HG02943 (cell line): ENCODE results near the gene CTH.
"Not testable (repeated sequence)": the region's sequence is repeated elsewhere in the genome, so short reads cannot be mapped to it uniquely, and the experiment has no call there.

ENCODE experiments used
- ATAC-seq: cut with Tn5 transposase; IDR thresholded peaks from one replicate; pipeline ENCODE4 v1.9.1; 2021; ENCODE audit warnings: mild to moderate bottlenecking, low read depth, moderate library complexity; ENCODE audit not compliant: unreplicated experiment

CTH gene

DNA sequence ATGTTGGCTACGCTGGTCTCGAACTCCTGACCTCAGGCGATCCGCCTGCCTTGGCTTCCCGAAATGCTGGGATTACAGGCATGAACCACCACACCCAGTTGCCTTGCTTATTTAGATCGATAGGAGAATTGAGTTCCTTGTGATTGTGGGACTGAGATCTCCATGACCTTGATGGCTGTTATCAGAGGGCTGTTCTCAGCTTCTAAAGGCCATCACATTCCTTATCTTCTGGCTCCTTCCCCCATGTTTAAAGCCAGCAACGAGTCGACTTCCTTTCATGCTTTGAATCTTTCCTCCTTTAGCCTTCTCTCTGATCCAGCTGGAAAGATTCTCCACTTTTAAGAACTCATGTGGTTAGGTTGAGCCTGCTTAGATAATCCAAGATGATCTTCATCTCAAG, 38.0 kb downstream of the CTH start:
- ATAC-seq = no peak

DNA sequence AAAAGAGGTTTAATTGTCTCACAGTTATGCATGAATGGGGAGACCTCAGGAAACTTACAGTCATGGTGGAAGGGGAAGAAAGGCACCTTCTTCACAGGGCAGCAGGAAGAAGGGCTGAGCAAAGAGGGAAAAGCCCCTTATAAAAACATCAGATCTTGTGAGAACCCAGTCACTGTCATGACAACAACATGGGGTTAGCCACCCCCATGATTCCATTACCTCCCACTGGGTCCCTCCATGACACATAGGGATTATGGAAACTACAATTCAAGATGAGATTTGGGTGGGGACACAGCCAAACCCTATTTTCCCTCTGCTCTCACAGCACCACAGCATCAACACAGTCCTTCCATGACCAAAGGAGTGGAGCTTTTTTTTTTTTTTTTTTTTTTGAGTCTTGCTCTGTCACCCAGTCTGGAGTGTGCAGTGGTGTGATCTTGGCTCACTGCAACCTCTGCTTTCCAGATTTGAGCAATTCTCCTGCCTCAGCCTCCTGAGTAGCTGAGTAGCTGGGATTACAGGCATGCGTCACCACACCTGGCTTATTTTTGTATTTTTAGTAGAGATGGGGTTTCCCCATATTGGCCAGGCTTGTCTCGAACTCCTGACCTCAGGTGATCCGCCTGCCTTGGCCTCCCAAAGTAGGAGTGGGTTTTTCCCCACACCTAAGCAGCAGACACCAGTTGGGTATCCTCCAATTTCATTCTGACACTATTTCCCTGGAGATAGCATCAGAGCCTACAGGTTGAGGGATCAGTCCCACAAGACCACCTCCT, 41.3 kb downstream of the CTH start:
- not testable (repeated sequence) for ATAC-seq

DNA sequence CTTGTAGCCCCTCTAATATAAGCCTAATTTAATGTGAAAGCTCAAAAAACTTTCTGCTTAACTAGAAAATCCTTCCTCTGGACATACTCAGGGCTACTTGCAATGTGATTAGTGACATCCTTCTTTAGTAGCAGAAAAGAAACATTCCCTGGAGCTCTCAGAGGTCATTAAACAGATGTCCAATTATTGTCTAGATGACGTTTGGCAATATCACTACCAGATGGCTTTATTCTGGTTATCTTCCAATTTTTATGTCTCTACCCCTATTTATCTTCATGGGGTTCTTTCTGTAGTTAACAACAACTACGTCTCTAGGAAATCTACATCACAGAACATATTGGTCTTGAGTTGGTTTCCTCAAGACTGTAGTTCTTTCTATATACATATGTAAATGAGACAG, 44.2 kb downstream of the CTH start:
- no peak for ATAC-seq

DNA sequence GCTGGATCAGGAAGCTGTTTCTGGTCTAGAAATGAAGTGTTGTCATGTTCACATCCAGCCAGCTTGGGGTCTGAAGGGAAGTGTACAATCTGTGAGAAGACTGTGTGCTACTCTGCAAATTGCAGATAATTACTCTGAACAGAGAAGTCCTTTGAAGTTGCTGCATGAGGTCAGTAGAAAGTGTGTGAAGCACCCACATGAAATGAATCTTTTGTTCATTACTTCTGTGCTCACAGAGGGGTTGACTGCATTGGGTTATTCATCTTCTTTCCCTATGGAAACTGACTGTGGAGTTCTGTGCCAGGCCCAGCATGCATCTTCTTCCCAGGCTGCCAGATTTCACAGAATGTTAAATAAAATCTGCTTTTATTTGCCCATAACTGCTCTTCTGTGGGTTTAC, 47.1 kb downstream of the CTH start:
- no peak for ATAC-seq

DNA sequence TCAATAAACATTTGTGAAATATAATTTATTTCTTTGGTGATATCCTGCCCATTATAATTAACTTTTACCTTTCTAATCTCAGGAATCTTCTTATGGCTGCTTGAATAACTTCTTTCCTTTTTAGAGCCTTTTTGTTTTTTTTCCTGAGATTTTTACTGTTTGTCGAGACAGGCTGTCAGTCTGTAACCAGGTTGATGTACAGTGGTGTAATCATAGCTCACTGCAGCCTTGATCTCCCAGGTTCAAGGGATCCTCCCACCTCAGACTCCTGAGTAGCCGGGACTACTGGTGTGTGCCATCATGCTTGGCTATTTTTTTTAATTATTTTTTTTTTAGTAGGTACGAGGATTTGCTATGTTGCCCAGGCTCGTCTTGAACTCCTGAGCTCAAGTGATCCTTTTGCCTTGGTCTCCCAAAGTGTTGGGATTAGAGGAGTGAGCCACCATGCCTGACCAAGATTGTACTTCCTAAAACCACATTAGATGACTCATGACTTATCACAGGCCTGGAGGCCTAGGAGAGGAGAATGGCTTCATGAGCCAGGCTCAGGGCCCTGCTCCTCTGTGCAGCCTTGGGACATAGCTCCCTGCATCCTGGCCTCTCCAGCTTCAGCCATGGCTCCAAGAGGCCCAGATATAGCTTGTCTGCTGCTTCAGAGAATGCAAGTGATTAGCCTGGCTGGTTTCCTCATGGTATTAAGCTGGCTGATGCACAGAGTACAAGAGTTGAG, 48.6 kb downstream of the CTH start:
- ATAC-seq = no peak

DNA sequence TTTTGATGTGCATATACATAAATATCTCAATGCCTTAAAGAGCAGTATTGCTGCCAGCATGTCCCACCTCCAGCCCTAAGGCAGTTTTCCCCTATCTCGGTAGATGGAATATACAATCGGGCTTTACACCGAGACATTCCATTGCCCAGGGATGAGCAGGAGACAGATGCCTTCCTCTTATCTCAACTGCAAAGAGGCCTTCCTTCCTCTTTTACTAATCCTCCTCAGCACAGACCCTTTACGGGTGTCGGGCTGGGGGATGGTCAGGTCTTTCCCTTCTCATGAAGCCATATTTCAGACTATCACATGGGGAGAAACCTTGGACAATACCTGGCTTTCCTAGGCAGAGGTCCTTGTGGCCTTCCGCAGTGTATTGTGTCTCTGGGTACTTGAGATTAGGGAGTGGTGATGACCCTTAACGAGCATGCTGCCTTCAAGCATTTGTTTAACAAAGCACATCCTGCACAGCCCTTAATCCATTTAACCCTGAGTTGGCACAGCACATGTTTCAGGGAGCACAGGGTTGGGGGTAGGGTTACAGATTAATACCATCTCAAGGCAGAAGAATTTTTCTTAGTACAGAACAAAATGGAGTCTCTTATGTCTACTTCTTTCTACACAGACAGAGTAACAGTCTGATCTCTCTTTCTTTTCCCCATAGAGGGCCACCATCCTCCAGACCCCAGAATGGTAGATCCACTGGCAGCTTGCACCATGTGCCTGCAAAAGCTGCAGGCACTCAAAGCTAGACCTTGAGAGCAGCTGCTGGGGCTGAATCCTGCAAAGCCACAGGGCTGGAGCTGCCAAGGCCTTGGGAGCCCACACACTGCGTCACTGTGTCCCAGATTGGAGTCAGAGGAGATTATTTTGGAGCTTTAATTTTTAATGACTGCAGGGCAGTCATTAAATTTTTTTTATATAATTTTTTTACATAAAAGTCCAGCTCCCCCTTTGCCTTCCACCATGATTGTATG, 50.0 kb downstream of the CTH start:
- not testable (repeated sequence) for ATAC-seq

DNA sequence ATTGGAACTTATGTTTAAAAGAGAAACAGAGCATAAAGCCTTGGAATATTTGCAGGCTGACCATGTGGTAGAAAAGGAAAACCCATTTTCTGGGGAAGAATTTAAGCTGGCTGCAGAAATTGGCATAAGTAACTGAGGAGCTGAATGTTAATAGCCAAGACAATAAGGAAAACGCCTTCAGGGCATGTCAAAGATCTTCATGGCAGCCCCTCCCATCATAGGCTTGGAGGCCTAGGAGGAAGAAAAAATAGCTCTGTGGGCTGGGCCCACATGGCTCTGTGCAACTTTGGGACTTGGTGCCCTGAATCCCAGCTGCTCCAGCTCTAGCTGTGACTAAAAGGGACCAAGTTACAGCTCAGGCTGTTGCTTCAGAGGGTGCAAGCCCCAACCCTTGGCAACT, 51.5 kb downstream of the CTH start:
- ATAC-seq = no peak

DNA sequence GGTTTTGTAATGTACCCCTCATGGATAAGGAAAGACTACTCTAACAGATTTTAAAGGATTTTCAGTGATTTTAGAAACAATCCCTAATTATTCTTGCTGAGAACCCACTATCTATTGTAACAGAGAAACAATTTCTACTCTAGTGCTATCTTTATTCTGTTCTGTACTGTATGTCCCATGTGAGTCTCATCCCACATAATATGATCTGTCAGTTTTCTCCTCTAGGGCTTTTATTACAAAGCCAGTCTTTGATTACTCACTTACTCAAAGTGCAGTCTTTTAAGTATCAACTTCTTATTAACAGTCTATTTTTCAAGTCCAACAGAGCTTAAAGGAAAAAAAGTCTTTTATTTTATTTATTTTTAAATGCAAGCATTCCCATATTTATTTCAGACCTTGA, 54.8 kb downstream of the CTH start:
- ATAC-seq = no peak

DNA sequence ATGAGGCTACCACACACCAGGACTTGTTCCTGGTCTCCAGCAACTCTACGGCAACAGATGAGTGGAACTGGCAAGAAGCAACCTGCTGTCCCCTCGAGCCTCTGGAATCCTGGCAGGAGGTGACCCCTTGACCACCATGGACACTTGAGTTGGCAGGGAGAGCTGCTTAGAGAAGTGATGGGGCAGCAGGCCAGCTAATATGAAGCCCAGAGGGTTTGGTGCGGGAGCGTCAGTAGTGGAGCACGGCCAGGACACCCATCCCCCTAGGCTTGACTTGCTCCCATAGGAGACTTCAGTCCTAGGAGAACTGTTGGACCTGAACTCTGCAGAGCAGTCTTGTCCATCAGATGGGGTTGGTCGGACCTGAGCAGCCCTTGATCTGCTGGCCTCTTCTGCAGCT, 56.5 kb downstream of the CTH start:
- ATAC-seq = no peak

DNA sequence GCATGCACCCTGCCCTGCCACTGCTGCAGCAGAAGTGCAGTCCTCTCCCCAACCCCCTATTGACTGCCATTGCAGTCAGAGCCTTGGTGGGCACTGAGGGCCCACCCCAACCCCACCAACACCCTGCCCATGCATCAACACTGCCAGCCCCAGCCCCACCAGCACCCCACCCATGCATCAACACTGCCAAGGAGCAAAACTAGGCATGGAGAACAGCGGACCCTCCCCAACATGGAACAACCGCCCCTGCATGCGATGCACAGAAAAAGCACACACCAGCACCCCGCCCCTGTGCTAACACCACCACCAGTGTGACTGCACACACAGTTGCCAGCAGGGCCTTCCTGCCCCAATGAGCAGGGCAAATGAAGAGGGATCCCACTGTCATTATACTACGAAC, 57.1 kb downstream of the CTH start:
- ATAC-seq = no peak

DNA sequence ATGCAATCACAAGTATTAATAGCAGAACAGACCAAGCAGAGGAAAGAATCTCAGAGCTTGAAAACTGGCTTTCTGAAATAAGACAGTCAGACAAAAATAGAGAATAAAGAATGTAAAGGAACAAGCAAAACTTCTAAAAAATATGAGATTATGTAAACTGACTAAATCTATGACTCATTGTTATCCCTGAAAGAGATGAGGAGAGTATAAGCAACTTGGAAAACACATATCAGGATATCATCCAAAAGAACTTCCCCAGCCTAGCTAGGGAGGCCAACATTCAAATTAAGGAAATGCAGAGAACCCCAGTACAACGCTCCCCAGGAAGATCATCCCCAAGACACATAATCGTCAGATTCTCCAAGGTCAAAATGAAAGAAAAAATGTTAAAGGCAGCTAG, 58.1 kb downstream of the CTH start:
- not testable (repeated sequence) for ATAC-seq

DNA sequence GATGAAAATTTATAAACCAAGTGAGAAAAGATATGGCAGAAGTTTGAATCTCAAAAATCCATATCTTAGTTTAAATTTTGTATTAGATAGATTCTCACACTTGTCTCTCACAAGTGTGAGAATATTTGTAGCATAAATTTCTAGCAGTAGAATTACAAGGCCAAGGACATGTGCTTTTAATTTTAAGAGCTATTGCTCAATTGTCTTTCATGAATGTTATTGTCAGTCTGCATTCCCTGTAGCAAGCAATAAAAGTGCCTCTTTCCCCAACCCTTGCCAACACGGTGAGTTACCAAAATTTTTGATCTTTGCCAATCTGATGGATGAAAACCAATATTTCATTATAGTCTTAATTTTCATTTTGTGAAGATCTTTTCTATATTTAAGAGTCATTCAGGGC, 64.0 kb downstream of the CTH start:
- ATAC-seq = no peak

DNA sequence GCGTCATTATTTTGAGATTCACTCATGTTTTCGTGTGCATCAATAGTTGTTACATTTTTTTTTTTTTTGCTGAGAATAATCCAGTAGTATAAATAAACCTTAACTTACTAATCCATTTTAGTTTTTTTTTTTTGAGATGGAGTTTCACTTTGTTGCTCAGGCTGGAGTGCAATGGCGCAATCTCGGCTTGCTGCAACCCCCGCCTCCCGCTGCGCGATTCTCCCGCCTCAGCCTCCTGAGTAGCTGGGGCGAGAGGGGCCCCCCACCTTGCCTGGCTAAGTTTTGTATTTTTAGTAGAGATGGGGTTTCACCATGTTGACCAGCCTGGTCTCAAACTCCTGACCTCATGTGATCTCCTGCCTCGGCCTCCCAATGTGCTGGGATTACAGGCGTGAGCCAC, 66.0 kb downstream of the CTH start:
- ATAC-seq = no peak

DNA sequence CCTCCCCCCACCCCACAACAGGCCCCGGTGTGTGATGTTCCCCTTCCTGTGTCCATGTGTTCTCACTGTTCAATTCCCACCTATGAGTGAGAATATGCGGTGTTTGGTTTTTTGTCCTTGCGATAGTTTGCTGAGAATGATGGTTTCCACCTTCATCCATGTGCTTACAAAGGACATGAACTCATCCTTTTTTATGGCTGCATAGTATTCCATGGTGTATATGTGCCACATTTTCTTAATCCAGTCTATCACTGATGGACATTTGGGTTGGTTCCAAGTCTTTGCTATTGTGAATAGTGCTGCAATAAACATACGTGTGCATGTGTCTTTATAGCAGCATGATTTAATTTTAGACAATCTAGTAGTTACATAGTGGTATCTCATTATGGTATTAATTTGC, 66.8 kb downstream of the CTH start:
- not testable (repeated sequence) for ATAC-seq

DNA sequence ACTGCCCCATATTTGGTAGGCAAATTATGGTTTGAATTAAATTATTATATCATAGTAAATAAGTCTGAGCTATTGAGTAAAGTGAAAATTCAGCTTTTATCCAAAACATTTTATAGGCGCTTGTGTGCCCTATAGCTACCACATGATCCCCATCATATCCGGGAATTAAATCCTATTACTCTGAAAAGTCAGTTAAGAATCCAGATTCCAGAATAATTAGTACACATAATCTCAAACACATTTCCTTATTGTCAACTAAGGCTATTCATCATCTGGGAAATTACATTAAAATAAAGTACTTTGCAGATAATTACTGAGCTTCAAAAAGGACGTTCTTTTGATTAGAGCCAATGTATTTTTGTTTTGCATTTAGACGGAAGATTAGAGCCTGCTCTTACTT, 72.3 kb downstream of the CTH start:
- no peak for ATAC-seq

DNA sequence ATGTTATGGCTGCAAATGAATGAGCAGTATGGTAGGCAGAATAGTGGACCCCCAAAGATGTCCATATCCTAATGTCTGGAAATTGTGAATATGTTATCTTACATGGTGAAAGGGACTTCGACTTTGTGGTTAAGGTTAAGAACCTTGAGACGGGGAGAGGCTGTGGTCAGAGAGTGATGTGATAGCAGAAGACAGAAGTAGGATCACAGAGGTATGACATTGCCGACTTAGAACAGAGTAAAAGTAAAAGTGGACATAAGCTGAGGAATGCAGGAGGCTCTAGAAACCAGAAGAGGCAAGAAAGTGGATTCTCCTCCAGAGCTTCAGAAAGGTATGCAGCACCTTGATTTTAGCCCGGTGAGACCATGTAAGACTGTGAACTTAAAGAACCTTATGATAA, 74.6 kb downstream of the CTH start:
- ATAC-seq = no peak

DNA sequence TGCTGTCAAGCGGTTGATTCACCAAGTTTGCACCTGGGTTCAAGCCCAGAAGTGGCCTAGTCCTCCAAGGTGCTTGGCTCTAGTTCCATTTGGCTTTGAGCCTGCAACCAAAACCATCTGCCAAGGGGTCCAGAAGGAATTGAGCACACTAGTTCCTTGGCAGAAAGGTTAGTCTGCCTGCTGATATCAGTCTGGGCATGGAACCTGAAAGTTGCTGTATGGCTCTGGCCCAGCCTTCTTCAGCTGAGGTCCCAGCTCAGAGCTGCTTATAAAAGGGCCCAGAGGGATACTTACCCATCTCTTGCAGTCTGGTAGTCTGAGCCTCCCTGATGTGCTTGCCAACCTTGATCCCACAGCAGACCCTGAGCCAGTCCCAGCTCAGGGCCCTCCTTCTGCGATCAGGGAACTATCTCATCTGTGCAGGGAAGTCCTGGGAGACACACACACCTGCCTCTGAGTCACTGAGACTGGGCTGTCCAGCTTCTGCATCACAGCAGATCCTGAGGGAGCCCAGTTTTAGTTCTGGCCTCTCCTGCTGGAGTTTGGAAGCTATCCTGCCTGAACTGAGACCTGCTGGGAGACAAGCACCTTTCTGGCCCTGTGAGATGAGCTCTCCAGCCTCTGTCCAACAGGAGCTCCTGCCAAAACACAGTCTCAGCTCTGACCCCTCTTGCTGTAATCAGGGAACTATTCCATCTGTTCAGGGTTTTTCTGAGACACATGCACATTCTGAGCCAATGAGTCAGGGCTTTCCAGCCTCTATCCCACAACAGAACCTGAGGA, 75.8 kb downstream of the CTH start:
- ATAC-seq = no peak

DNA sequence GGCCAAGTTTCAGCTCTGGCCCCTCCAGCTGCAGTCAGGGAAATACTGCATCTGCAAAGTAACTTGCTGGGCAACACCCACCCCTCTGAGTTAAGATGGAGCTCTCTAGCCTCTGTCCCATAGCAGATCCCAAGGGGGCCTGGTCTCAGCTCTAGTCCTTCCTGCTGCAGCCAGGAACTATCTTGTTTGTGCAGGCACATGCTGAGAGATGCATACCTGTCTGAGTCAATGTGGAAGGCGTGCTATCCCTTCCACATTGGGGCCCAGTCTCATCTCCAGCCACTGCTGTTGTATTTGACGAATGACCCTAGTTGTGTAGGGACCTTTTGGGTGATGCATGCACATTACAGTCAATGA, 76.4 kb downstream of the CTH start:
- ATAC-seq = no peak

DNA sequence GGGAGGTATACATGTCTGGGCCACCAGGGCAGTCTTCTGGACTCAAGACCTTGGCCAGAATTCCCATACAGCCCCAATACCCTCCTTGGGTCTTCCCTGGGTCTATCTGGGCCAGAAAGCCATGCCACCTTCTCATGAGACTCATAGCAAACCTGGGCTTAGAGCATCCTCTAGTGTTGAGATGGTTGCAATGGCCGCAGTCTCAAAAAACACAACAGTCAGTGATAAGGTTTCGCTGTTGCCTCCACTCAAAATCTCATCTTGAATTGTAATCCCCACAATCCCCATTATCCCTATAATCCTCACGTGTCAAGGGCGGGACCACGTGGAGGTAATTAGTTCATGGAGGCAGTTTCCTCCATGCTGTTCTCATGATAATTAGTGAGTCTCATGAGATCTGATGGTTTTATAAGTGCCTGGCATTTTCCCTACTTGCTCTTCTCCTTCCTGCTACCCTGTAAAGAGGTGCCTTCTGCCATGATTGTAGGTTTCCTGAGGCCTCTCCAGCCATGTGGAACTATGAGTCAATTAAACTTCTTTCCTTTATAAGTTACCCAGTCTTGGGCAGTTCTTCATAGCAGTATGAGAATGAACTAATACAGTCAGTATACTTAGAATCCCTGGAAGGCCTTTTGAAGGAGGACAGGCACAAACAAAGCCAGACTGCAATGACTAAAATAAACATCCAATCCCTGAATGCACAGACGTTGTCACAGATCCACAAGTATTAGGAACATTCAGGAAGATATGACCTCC, 77.0 kb downstream of the CTH start:
- ATAC-seq = no peak
